ENCODE results near the gene TCTN3. TPM values are rescaled to one million over a fixed set of nuclear protein-coding genes. Genes with fewer than 3 reads are reported as not detected.

Gene TCTN3
- total and polyA plus RNA-seq, 2 of the 4 experiments (the other 2 are of a cell fraction), result 26.9 to 35.1 TPM

DNA sequence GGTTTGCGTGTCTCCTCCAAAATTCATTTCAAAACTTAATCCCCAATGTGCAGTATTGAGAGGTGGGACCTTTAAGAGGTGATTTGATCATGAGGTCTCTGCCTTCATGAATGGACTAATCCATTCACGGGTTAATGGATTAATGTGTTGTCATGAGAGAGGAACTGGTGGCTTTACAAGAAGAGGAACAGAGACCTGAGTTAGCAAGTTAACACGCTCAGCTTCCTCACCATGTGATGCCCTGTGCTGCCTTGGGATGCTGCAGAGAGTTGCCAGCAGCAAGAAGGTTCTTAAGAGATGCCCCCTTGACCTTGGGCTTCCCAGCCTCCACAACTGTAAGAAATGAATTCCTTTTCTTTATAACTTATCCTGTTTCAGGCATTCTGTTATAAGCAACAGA lies 3.7 kb upstream of the TCTN3 start:
- in situ Hi-C loops (cut with MboI; ENCODE audit: low sequenced_read_pairs), result loop anchor here (5.0 kb wide), 1 partner anchor 145 kb away; no protein-coding TSS in a partner anchor

More for the DNA sequence above, 3.7 kb upstream of the TCTN3 start:
- Histone ChIP-seq H3K4me3 (ENCODE audit: insufficient read depth, low read depth, low read length) (no peak overlapping the region), H4K5ac (ENCODE audit: low read depth, low read length) (no peak overlapping the region), H3K4me1 (ENCODE audit: control insufficient read depth, insufficient read depth, low read length) (no peaks in the 10 kb centered on the region), H3K79me1 (ENCODE audit: low read depth in 1 of 2, low read length in 2 of 2) (peaks cover 10 to 12% of the 10 kb centered on the region in 2 experiments; a peak in 3 of 4 replicates), H2BK20ac (ENCODE audit: low read depth, low read length) (no peak overlapping the region), H2BK5ac (ENCODE audit: low read depth, low read length, poor library complexity, severe bottlenecking) (no peak overlapping the region), H4K20me1 (ENCODE audit: insufficient read depth, low read length) (no peaks in the 10 kb centered on the region), H3K9me3 (ENCODE audit: control insufficient read depth, insufficient read depth, low read length) (no peaks in the 10 kb centered on the region), H2AK9ac (replicated peaks; ENCODE audit: low read depth, low read length, poor library complexity) (no peak overlapping the region), H3K27me3 (ENCODE audit: control insufficient read depth, insufficient read depth, low read length) (no peaks in the 10 kb centered on the region), H3K4me2 (ENCODE audit: low read depth, low read length) (no peak overlapping the region), H3K4ac (ENCODE audit: low read depth, low read length) (no peak overlapping the region), H3K56ac (ENCODE audit: extremely low read depth, insufficient read depth, low read length) (no peak overlapping the region), H2BK120ac (ENCODE audit: low read depth, low read length) (no peak overlapping the region), H4K8ac (ENCODE audit: low read depth in 2 of 2, low read length in 2 of 2) (no peak overlapping the region), H2BK15ac (ENCODE audit: low read depth, low read length) (no peak overlapping the region), H3K23ac (ENCODE audit: low read depth, low read length) (no peak overlapping the region), H3K9ac (ENCODE audit: low read depth, low read length) (no peak overlapping the region), H2AK5ac (ENCODE audit: low read depth, low read length) (no peak overlapping the region), H3K9me1 (ENCODE audit: insufficient read depth, low read length) (no peaks in the 10 kb centered on the region), H3K18ac (ENCODE audit: low read depth, low read length) (no peak overlapping the region), H2AFZ (replicated peaks; ENCODE audit: low read length, poor library complexity) (no peak overlapping the region), H4K91ac (ENCODE audit: insufficient read depth, low read depth, low read length) (no peak overlapping the region), H3K36me3 (ENCODE audit: control insufficient read depth, insufficient read depth, low read length) (no peaks in the 10 kb centered on the region), H3K14ac (replicated peaks; ENCODE audit: low read depth, low read length) (no peak overlapping the region), H3K27ac (ENCODE audit: insufficient read depth, low read length) (no peak overlapping the region)
- ATAC-seq (ENCODE audit: low read depth) (no peak), DNase-seq (no peak)
- 58% methylated on average over 2 of the region's 3 CpGs; no CpG with 5 or more reads in 1 of the 2 experiments for WGBS, 2 experiments (ENCODE audit: extremely low coverage in 2 of 2, insufficient read length in 1 of 2)
- POLR2A ChIA-PET (ENCODE audit: unreplicated experiment), result no interaction called here
- TF ChIP-seq POLR2A (IDR thresholded peaks at IDR 0.05; ENCODE audit: low read depth, low read length), result no peak
- no peak for TF ChIP-seq SMC3 (IDR thresholded peaks at IDR 0.05; ENCODE audit: low read depth, low read length)
- no peak for TF ChIP-seq MAZ (IDR thresholded peaks at IDR 0.05; ENCODE audit: borderline replicate concordance, low read depth, low read length)
- TF ChIP-seq, protein P1, sequence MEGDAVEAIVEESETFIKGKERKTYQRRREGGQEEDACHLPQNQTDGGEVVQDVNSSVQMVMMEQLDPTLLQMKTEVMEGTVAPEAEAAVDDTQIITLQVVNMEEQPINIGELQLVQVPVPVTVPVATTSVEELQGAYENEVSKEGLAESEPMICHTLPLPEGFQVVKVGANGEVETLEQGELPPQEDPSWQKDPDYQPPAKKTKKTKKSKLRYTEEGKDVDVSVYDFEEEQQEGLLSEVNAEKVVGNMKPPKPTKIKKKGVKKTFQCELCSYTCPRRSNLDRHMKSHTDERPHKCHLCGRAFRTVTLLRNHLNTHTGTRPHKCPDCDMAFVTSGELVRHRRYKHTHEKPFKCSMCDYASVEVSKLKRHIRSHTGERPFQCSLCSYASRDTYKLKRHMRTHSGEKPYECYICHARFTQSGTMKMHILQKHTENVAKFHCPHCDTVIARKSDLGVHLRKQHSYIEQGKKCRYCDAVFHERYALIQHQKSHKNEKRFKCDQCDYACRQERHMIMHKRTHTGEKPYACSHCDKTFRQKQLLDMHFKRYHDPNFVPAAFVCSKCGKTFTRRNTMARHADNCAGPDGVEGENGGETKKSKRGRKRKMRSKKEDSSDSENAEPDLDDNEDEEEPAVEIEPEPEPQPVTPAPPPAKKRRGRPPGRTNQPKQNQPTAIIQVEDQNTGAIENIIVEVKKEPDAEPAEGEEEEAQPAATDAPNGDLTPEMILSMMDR (conservative IDR thresholded peaks at IDR 0.05; ENCODE audit: low read depth, low read length), result no peak
- TF ChIP-seq NFE2L2 (IDR thresholded peaks at IDR 0.05; ENCODE audit: low read depth, low read length), result no peak
- no peak for TF ChIP-seq CHD1 (IDR thresholded peaks at IDR 0.05; ENCODE audit: low read depth, low read length)
- no peak for TF ChIP-seq MAFK (IDR thresholded peaks at IDR 0.05; ENCODE audit: low read depth, low read length)
- TF ChIP-seq BHLHE40 (IDR thresholded peaks at IDR 0.05; ENCODE audit: low read depth, low read length), result no peak
- no peak for TF ChIP-seq FOS (IDR thresholded peaks at IDR 0.05; ENCODE audit: low read depth, low read length)
- no peak for TF ChIP-seq CEBPB (IDR thresholded peaks at IDR 0.05; ENCODE audit: low read depth, low read length)
- no peak for TF ChIP-seq RCOR1 (IDR thresholded peaks at IDR 0.05; ENCODE audit: insufficient replicate concordance, low read length)
- TF ChIP-seq MXI1 (IDR thresholded peaks at IDR 0.05; ENCODE audit: borderline replicate concordance, low read depth, low read length), result no peak
- TF ChIP-seq RAD21 (IDR thresholded peaks at IDR 0.05; ENCODE audit: low read length), result no peak
- TF ChIP-seq, protein P2, sequence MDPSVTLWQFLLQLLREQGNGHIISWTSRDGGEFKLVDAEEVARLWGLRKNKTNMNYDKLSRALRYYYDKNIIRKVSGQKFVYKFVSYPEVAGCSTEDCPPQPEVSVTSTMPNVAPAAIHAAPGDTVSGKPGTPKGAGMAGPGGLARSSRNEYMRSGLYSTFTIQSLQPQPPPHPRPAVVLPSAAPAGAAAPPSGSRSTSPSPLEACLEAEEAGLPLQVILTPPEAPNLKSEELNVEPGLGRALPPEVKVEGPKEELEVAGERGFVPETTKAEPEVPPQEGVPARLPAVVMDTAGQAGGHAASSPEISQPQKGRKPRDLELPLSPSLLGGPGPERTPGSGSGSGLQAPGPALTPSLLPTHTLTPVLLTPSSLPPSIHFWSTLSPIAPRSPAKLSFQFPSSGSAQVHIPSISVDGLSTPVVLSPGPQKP (IDR thresholded peaks at IDR 0.05; ENCODE audit: borderline replicate concordance, low read depth, low read length), result no peak
- dilution Hi-C loops (cut with HindIII; ENCODE audit: low sequenced_read_pairs, unreplicated experiment) (no loop called here), intact Hi-C loops (cut with micrococcal nuclease) (loop anchor here (10.0 kb wide), 1 partner anchor 597 kb away; no protein-coding TSS in a partner anchor)
- CTCF ChIA-PET, result no interaction called here
- no TSS peak for BruUV-seq (replicated peaks)
